Esophagus squamous epithelium (tissue), 5 donors: Measurements from ENCODE around the gene SIX1. TPM values are rescaled to one million over a fixed set of nuclear protein-coding genes. Genes with fewer than 3 reads are reported as not detected.

Experiments
- DNase-seq: peaks from one replicate; lab custom pipeline; 2025; lab: John Stamatoyannopoulos, UW
- H3K27ac ChIP-seq, 4 donors: fragments of 200-600 bp; sonication (generic); one replicate each; pipeline ENCODE4 v1.5.1; 2016 to 2019; ENCODE audit warnings: mild to moderate bottlenecking in 1 of 4
- H3K27me3 ChIP-seq, 4 donors: fragments of 200-600 bp; sonication (generic); 1 replicate in 3 of 4; 2 replicates in 1 of 4; pipeline versions ENCODE4 v1.5.1 to v1.6.0; 2017 to 2021; ENCODE audit warnings: antibody characterized with exemption in 1 of 4
- H3K36me3 ChIP-seq, 3 donors: fragments of 200-600 bp; sonication (generic); one replicate each; pipeline ENCODE4 v1.5.1; 2016 to 2019
- H3K4me1 ChIP-seq, 3 donors: fragments of 200-600 bp; sonication (generic); one replicate each; pipeline ENCODE4 v1.5.1; 2017 to 2019
- H3K4me3 ChIP-seq, 4 donors: fragments of 200-600 bp; sonication (generic); 1 replicate in 3 of 4; 2 replicates in 1 of 4; pipeline ENCODE4 v1.5.1; 2016 to 2019; ENCODE audit warnings: mild to moderate bottlenecking in 2 of 4, moderate library complexity in 1 of 4
- H3K9me3 ChIP-seq, 3 donors: fragments of 200-600 bp; sonication (generic); one replicate each; pipeline ENCODE4 v1.5.1; 2016 to 2019
- POLR2A ChIP-seq, 4 donors: fragments of 450-650 bp; IDR thresholded peaks; one replicate each; pipeline ENCODE4 v1.6.1; 2017; ENCODE audit warnings: antibody characterized with exemption in 4 of 4, mild to moderate bottlenecking in 4 of 4, moderate library complexity in 3 of 4
- whole genome bisulfite sequencing, 2 donors: methylation state at CpG; one replicate each; pipeline ENCODE4 v1.1.5; 2018; 5-methylcytosine and 5-hydroxymethylcytosine counted together
- intact Hi-C: fragments of 100-400 bp; cut with DNase I; formaldehyde crosslinking; loops from one replicate; pipeline ENCODE4 v1.15.0; 2022
- total RNA-seq, 4 donors: library from RNA; depleted of rRNA; stranded (reverse); fragments of >200 nt; gene quantifications; one replicate each; pipeline ENCODE4 v1.1.0, GENCODE V29; 2016
- TF ChIP-seq, protein P1 (sequence below), 6 experiments: fragments of 450-650 bp in 4 of 6; fragments of 200-600 bp in 2 of 6; sonication (generic) in 2 of 6; IDR thresholded peaks; one replicate each; pipeline ENCODE4 v1.5.1; 2016 to 2019; ENCODE audit warnings: antibody characterized with exemption in 6 of 6, mild to moderate bottlenecking in 4 of 6, moderate library complexity in 4 of 6
- donor health status: DM: yes; HTN: yes; CAD: no.

SIX1 gene
- total RNA-seq, 4 donors from 2014 or later = 0.23 TPM; not detected in 3

DNA sequence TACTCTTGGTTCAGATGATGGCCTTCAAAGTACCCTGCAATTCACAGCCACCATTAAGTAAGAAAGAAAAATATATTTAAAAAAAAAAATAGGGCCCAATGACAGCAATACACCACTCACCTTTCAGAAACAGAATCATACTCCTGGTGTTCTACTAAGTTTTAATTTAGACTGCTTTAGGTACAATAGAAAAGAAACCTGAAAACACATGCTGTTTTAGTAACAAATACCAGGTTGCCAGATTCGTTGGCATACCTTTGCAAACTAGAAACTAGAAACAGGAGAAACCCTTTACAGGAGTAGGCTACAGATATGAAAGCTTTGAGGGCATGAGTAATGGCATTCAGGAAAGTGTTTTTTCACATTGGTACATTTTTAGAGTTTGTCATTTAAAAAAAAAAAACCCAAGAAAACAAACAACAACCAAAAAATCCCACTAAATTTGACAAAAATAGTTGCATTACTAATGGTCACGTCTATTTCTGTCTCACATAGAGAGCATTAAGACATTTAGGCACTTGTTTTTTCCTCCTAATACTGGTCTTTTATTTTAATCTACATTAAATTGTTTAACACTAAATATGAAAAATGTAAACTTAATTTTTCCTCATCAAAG is 4.0 kb downstream of the SIX1 start:
- 56 to 59% methylated on average over 2 of the region's 2 CpGs for WGBS, 2 donors

DNA sequence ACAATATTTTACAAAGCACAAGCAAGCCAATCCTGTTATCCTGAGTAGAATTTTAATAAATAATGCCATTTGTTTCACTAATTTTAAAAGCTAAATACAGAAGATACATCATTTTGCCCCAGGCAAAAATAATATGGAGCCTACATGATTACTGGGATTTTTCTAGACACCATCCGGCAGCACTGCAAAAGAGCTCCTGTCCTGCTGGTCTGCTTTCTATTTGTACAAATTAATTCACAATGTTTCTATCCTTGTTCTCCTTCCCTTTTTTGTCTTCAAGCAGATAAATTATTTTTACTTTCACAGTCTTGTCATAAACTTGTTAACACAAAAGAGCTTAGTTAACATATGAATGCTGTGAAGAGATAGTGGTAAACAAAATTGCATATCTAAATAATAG is 4.6 kb downstream of the SIX1 start:
- no peak for DNase-seq
- intact Hi-C loops = no loop called here

More for the DNA sequence above, 4.0 kb downstream of the SIX1 start:
- H3K9me3 ChIP-seq = no peaks in the 10 kb centered on the region
- intact Hi-C loops = no loop called here
- peaks cover 28 to 62% (median 38%) of the 10 kb centered on the region in 3 donors for H3K4me1 ChIP-seq
- TF ChIP-seq, protein P1, sequence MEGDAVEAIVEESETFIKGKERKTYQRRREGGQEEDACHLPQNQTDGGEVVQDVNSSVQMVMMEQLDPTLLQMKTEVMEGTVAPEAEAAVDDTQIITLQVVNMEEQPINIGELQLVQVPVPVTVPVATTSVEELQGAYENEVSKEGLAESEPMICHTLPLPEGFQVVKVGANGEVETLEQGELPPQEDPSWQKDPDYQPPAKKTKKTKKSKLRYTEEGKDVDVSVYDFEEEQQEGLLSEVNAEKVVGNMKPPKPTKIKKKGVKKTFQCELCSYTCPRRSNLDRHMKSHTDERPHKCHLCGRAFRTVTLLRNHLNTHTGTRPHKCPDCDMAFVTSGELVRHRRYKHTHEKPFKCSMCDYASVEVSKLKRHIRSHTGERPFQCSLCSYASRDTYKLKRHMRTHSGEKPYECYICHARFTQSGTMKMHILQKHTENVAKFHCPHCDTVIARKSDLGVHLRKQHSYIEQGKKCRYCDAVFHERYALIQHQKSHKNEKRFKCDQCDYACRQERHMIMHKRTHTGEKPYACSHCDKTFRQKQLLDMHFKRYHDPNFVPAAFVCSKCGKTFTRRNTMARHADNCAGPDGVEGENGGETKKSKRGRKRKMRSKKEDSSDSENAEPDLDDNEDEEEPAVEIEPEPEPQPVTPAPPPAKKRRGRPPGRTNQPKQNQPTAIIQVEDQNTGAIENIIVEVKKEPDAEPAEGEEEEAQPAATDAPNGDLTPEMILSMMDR (IDR thresholded peaks at IDR 0.05) = no peak
- no peak for TF ChIP-seq POLR2A (IDR thresholded peaks at IDR 0.05)
- DNase-seq = no peak
- no peaks in the 10 kb centered on the region for H3K36me3 ChIP-seq
- no peak overlapping the region for H3K27ac ChIP-seq
- H3K27me3 ChIP-seq = peaks cover 46 to 100% (median 68%) of the 10 kb centered on the region in 4 donors
- no peak overlapping the region for H3K4me3 ChIP-seq

DNA sequence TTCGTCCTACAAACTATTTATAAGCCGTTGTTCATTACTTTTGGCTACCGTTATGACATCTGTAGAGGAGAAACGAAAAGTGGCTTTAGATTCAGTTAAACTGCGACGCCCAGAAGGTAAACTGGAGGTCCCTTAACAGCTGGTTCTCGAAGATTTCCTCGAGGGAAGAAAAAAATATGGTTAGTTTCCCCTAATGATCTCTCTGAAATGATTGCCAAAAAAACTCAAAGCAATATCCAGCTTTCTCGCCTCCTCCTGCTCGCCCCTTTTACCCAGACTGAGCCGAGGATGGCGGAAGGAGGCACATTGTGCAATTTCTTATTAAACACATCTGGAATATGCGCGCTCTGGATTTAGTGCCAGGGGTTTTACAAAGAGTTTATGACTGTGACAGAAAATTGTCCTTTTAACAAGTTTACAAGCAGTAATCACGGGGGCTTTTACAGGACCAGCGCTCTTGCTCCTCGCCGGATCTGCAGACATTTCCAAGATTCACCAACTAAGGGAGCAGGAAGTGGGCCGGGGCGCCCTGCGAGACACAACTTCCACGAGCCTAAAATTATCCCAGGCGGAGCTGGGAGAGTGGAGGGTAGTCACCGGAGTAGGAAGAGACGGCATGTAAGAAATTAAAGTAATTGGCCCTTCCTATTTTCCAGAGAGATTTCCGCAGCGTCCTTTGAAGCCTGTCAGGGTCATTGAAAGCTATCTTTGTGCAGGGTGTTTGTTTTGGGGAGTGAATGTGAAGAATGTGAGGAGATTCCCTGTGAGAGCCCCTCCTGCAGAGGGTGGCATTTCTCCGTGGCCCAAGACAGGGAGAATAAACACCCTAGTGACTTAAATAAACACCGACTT is 5.6 kb downstream of the SIX1 start:
- Histone ChIP-seq H3K9me3 (no peaks in the 10 kb centered on the region), H3K36me3 (no peaks in the 10 kb centered on the region), H3K4me1 (peaks cover 19 to 46% (median 28%) of the 10 kb centered on the region in 3 donors), H3K27ac (no peak overlapping the region), H3K27me3 (peaks cover 31 to 100% (median 68%) of the 10 kb centered on the region in 4 donors), H3K4me3 (no peak overlapping the region)
- no peak for TF ChIP-seq POLR2A (IDR thresholded peaks at IDR 0.05)
- TF ChIP-seq, protein P1 (IDR thresholded peaks at IDR 0.05) = no peak
- DNase-seq = no peak
- WGBS, 2 donors = 20 to 27% methylated on average over 25 to 29 of the region's 29 CpGs
- intact Hi-C loops = no loop called here

More for the DNA sequence above, 4.6 kb downstream of the SIX1 start:
- Histone ChIP-seq H3K27ac (no peak overlapping the region), H3K36me3 (no peaks in the 10 kb centered on the region), H3K27me3 (peaks cover 41 to 100% (median 71%) of the 10 kb centered on the region in 4 donors), H3K4me3 (no peak overlapping the region), H3K4me1 (peaks cover 28 to 56% (median 37%) of the 10 kb centered on the region in 3 donors), H3K9me3 (no peaks in the 10 kb centered on the region)
- WGBS, 2 donors = 65 to 71% methylated on average over 1 of the region's 1 CpG
- TF ChIP-seq, protein P1 (IDR thresholded peaks at IDR 0.05) = no peak
- no peak for TF ChIP-seq POLR2A (IDR thresholded peaks at IDR 0.05)

DNA sequence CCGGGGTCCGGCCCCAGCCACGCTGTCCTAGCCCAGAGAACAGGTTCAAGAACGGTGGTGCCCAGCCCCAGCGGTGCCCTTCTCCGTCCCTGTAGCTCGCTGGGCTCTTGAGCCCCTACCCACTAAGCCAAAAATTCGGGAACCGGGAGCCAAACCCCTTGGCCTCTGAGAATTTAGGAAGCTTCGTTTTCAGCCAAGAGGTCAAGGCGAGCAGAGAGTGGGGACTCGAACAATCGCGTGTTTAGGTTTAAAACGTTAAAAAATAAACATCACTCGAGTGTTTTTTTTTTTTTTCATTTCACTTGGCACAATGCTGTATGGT is 6.2 kb downstream of the SIX1 start:
- Histone ChIP-seq H3K9me3 (no peaks in the 10 kb centered on the region), H3K36me3 (no peaks in the 10 kb centered on the region), H3K27ac (no peak overlapping the region), H3K4me3 (peak overlapping the region in 1 of 4 donors; percentile 26), H3K27me3 (peaks cover 26 to 100% (median 65%) of the 10 kb centered on the region in 4 donors), H3K4me1 (peaks cover 14 to 42% (median 22%) of the 10 kb centered on the region in 3 donors)
- intact Hi-C loops = no loop called here
- WGBS, 2 donors = 11 to 23% methylated on average over 11 to 12 of the region's 16 CpGs
- no peak for DNase-seq
- TF ChIP-seq, protein P1 (IDR thresholded peaks at IDR 0.05) = no peak
- TF ChIP-seq POLR2A (IDR thresholded peaks at IDR 0.05) = no peak
